ENCODE measurements around the gene PCSK5.

The PCSK5 gene

DNA sequence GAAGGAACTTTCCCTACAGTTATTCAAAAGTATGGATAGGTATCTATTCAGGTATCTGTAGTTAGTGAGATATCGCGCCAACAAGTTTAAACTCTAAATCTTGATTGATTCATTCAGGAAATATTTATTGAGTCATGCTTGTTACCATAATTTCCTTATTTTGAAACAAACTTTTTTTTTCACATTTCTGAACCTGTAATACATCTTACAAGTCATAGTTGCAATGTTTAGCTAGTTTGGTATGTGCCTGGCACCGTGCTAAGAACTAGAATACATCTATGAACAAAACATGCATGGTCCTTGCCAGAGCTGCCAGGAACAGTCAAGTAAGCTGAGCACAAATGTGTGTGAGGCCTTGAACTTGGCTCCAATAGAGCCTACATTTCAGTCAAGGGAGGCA lies 226.4 kb downstream of the PCSK5 start:
- no peak overlapping the region for H3K27ac ChIP-seq (ENCODE audit: low read length)
- H3K9me2 ChIP-seq (replicated peaks; ENCODE audit: insufficient read depth, low read length), result no peaks in the 10 kb centered on the region
- H2AFZ ChIP-seq (ENCODE audit: low read length), result no peak overlapping the region
- no peaks in the 10 kb centered on the region for H3K9me3 ChIP-seq (replicated peaks; ENCODE audit: insufficient read depth, low read length)
- no peaks in the 10 kb centered on the region for H3F3A ChIP-seq (ENCODE audit: insufficient read depth, low read length)
- H3K4me1 ChIP-seq (ENCODE audit: low read length), result no peaks in the 10 kb centered on the region
- no peak for DNase-seq
- no peak overlapping the region for H3K9ac ChIP-seq (ENCODE audit: low read length)
- no peaks in the 10 kb centered on the region for H3K79me2 ChIP-seq (ENCODE audit: low read length)
- H4K20me1 ChIP-seq (ENCODE audit: insufficient read depth, low read length), result no peaks in the 10 kb centered on the region
- H3K27me3 ChIP-seq (replicated peaks; ENCODE audit: insufficient read depth, low read length), result no peaks in the 10 kb centered on the region
- no peaks in the 10 kb centered on the region for H3K36me3 ChIP-seq (replicated peaks; ENCODE audit: insufficient read depth, low read length)
- no peak overlapping the region for H3K4me3 ChIP-seq (ENCODE audit: low read length)
- no peak overlapping the region for H3K4me2 ChIP-seq (ENCODE audit: low read depth, low read length)
- TF ChIP-seq, protein P1, sequence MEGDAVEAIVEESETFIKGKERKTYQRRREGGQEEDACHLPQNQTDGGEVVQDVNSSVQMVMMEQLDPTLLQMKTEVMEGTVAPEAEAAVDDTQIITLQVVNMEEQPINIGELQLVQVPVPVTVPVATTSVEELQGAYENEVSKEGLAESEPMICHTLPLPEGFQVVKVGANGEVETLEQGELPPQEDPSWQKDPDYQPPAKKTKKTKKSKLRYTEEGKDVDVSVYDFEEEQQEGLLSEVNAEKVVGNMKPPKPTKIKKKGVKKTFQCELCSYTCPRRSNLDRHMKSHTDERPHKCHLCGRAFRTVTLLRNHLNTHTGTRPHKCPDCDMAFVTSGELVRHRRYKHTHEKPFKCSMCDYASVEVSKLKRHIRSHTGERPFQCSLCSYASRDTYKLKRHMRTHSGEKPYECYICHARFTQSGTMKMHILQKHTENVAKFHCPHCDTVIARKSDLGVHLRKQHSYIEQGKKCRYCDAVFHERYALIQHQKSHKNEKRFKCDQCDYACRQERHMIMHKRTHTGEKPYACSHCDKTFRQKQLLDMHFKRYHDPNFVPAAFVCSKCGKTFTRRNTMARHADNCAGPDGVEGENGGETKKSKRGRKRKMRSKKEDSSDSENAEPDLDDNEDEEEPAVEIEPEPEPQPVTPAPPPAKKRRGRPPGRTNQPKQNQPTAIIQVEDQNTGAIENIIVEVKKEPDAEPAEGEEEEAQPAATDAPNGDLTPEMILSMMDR (IDR thresholded peaks at IDR 0.05; ENCODE audit: low read length), result no peak
- TF ChIP-seq EZH2 (optimal IDR thresholded peaks at IDR 0.05; ENCODE audit: low read depth, low read length), result no peak
- no peak for TF ChIP-seq EZH2phosphoT487 (IDR thresholded peaks at IDR 0.05; ENCODE audit: low read length)

- no peaks in the 10 kb centered on the region for H4K20me1 ChIP-seq (ENCODE audit: insufficient read depth, low read length)
- no peaks in the 10 kb centered on the region for H3K4me1 ChIP-seq (ENCODE audit: low read length)
- H3K27ac ChIP-seq (ENCODE audit: low read length), result no peak overlapping the region
- no peak overlapping the region for H3K4me2 ChIP-seq (ENCODE audit: low read depth, low read length)
- H3K9ac ChIP-seq (ENCODE audit: low read length), result no peak overlapping the region
- H3K9me2 ChIP-seq (replicated peaks; ENCODE audit: insufficient read depth, low read length), result no peaks in the 10 kb centered on the region
- no peak for DNase-seq
- H2AFZ ChIP-seq (ENCODE audit: low read length), result no peak overlapping the region
- H3K4me3 ChIP-seq (ENCODE audit: low read length), result no peak overlapping the region
- TF ChIP-seq, protein P1 (IDR thresholded peaks at IDR 0.05; ENCODE audit: low read length), result no peak
- TF ChIP-seq EZH2 (optimal IDR thresholded peaks at IDR 0.05; ENCODE audit: low read depth, low read length) (no peak), EZH2phosphoT487 (IDR thresholded peaks at IDR 0.05; ENCODE audit: low read length) (no peak)
- H3K27me3 ChIP-seq (replicated peaks; ENCODE audit: insufficient read depth, low read length), result no peaks in the 10 kb centered on the region
- H3K79me2 ChIP-seq (ENCODE audit: low read length), result no peaks in the 10 kb centered on the region
- H3F3A ChIP-seq (ENCODE audit: insufficient read depth, low read length), result no peaks in the 10 kb centered on the region
- no peaks in the 10 kb centered on the region for H3K9me3 ChIP-seq (replicated peaks; ENCODE audit: insufficient read depth, low read length)
- H3K36me3 ChIP-seq (replicated peaks; ENCODE audit: insufficient read depth, low read length), result no peaks in the 10 kb centered on the region
These were observed 237.2 kb downstream of the PCSK5 start for GRCh38 chr9:76127637-76128036.

- H2AFZ ChIP-seq (ENCODE audit: low read length), result no peak overlapping the region
- no peak overlapping the region for H3K4me3 ChIP-seq (ENCODE audit: low read length)
- no peak overlapping the region for H3K4me2 ChIP-seq (ENCODE audit: low read depth, low read length)
- H3K4me1 ChIP-seq (ENCODE audit: low read length), result no peaks in the 10 kb centered on the region
- no peak overlapping the region for H3K27ac ChIP-seq (ENCODE audit: low read length)
- no peaks in the 10 kb centered on the region for H3K79me2 ChIP-seq (ENCODE audit: low read length)
- no peak overlapping the region for H3K9ac ChIP-seq (ENCODE audit: low read length)
- TF ChIP-seq EZH2phosphoT487 (IDR thresholded peaks at IDR 0.05; ENCODE audit: low read length), result no peak
- TF ChIP-seq EZH2 (optimal IDR thresholded peaks at IDR 0.05; ENCODE audit: low read depth, low read length), result no peak
- TF ChIP-seq, protein P1 (IDR thresholded peaks at IDR 0.05; ENCODE audit: low read length), result no peak
- H3K27me3 ChIP-seq (replicated peaks; ENCODE audit: insufficient read depth, low read length), result no peaks in the 10 kb centered on the region
- no peaks in the 10 kb centered on the region for H4K20me1 ChIP-seq (ENCODE audit: insufficient read depth, low read length)
- H3F3A ChIP-seq (ENCODE audit: insufficient read depth, low read length), result no peaks in the 10 kb centered on the region
- H3K9me2 ChIP-seq (replicated peaks; ENCODE audit: insufficient read depth, low read length), result no peaks in the 10 kb centered on the region
- DNase-seq, result no peak
- no peaks in the 10 kb centered on the region for H3K9me3 ChIP-seq (replicated peaks; ENCODE audit: insufficient read depth, low read length)
- H3K36me3 ChIP-seq (replicated peaks; ENCODE audit: insufficient read depth, low read length), result no peaks in the 10 kb centered on the region
These were observed 245.4 kb downstream of the PCSK5 start for GRCh38 chr9:76135902-76136301.
